HG03025 (cell line): ENCODE data around the gene TCFL5.

Experiments used
- ATAC-seq: cut with Tn5 transposase; IDR thresholded peaks from one replicate; pipeline ENCODE4 v1.9.1; 2021; ENCODE audit warnings: mild to moderate bottlenecking, moderate library complexity; ENCODE audit not compliant: unreplicated experiment, low FRiP score

Gene TCFL5

GRCh38 chr20:62815066-62815991 is 46.3 kb downstream of the TCFL5 start:
- ATAC-seq, result no peak

- no peak for ATAC-seq
Measured at GRCh38 chr20:62814709-62815065, 46.9 kb downstream of the TCFL5 start.

GRCh38 chr20:62814060-62814708 is 47.4 kb downstream of the TCFL5 start:
- ATAC-seq, result no peak

GRCh38 chr20:62813588-62813987 is 48.0 kb downstream of the TCFL5 start:
- no peak for ATAC-seq

GRCh38 chr20:62812907-62813200 is 48.8 kb downstream of the TCFL5 start:
- no peak for ATAC-seq

- ATAC-seq, result no peak
Measured at GRCh38 chr20:62812181-62812906, 49.3 kb downstream of the TCFL5 start.

GRCh38 chr20:62811720-62812119 is 49.9 kb downstream of the TCFL5 start:
- no peak for ATAC-seq

- no peak for ATAC-seq
Measured at GRCh38 chr20:62811320-62811719, 50.3 kb downstream of the TCFL5 start.

GRCh38 chr20:62809530-62810428 is 51.8 kb downstream of the TCFL5 start:
- no peak for ATAC-seq

- no peak for ATAC-seq
Measured at GRCh38 chr20:62808211-62808865, 53.3 kb downstream of the TCFL5 start.

- no peak for ATAC-seq
Measured at GRCh38 chr20:62807444-62808210, 54.0 kb downstream of the TCFL5 start.

- no peak for ATAC-seq
Measured at GRCh38 chr20:62806383-62807050, 55.1 kb downstream of the TCFL5 start.

GRCh38 chr20:62805711-62806382 is 55.8 kb downstream of the TCFL5 start:
- ATAC-seq, result no peak

- ATAC-seq, result no peak
Measured at GRCh38 chr20:62805155-62805710, 56.4 kb downstream of the TCFL5 start.

GRCh38 chr20:62804627-62805154 is 56.9 kb downstream of the TCFL5 start, which contains the start of gene OGFR:
TSS of gene OGFR (plus strand) at chr20:62804835. CDS start at chr20:62804860, 25 bp downstream.
- ATAC-seq, result no peak

GRCh38 chr20:62804021-62804626 is 57.5 kb downstream of the TCFL5 start:
- no peak for ATAC-seq
